PC-9 (cell line): Measurements from ENCODE around the gene SMIM36. TPM values are rescaled to one million over a fixed set of nuclear protein-coding genes. Genes with fewer than 3 reads are reported as not detected.

Experiments
- Bru-seq: library from RNA; stranded (reverse); fragments of 400-500 nt; gene quantifications from one replicate; lab custom pipeline; 2021; lab: Mats Ljungman, UMichigan
- BruChase-seq, 2 experiments: library from RNA; stranded (reverse); fragments of 400-500 nt; gene quantifications; one replicate each; lab custom pipeline; 2021; lab: Mats Ljungman, UMichigan
- BruUV-seq: library from RNA; stranded (reverse); fragments of 400-500 nt; replicated peaks from 2 replicates; lab custom pipeline; 2021; lab: Mats Ljungman, UMichigan
- CTCF ChIA-PET: fragments of 300-600 bp; sonication (Branson Sonifier 250); formaldehyde crosslinking; loops from one replicate; lab custom pipeline; 2022; ENCODE audit warnings: antibody characterized with exemption; lab: Charles Lee
- POLR2A ChIA-PET: fragments of 300-600 bp; sonication (Branson Sonifier 250); formaldehyde crosslinking; loops from one replicate; lab custom pipeline; 2022; ENCODE audit warnings: antibody characterized with exemption; ENCODE audit not compliant: unreplicated experiment; lab: Charles Lee
- DNase-seq, 2 experiments: peaks; one replicate each; pipeline versions ENCODE4 v3.0.0 to v3.0.0-alpha.2; 2015 to 2022; ENCODE audit warnings: mixed read lengths in 1 of 2
- H2AFZ ChIP-seq: fragments of 200-600 bp; sonication (generic); 2 replicates; pipeline ENCODE4 v1.8.1; 2017; ENCODE audit warnings: antibody characterized with exemption
- H3F3A ChIP-seq: fragments of 200-600 bp; sonication (generic); 2 replicates; pipeline ENCODE4 v1.8.1; 2017; ENCODE audit warnings: antibody characterized with exemption, mild to moderate bottlenecking, low read depth; ENCODE audit not compliant: insufficient read depth
- H3K27ac ChIP-seq: fragments of 200-600 bp; sonication (generic); 2 replicates; pipeline ENCODE4 v1.6.1; 2016; ENCODE audit warnings: mixed run types
- H3K27me3 ChIP-seq: fragments of 200-600 bp; sonication (generic); 2 replicates; pipeline ENCODE4 v1.6.1; 2016; ENCODE audit warnings: low read depth, mixed run types; ENCODE audit not compliant: insufficient read depth
- H3K36me3 ChIP-seq: fragments of 200-600 bp; sonication (generic); 2 replicates; pipeline ENCODE4 v1.6.1; 2016; ENCODE audit warnings: low read depth, mixed run types
- H3K4me1 ChIP-seq: fragments of 200-600 bp; sonication (generic); replicated peaks from 2 replicates; pipeline ENCODE4 v1.6.1; 2016; ENCODE audit warnings: mixed run types; ENCODE audit not compliant: insufficient read depth
- H3K4me2 ChIP-seq: fragments of 200-600 bp; sonication (generic); 2 replicates; pipeline ENCODE4 v1.6.1; 2017; ENCODE audit warnings: mixed run types
- H3K4me3 ChIP-seq: fragments of 200-600 bp; sonication (generic); 2 replicates; pipeline ENCODE4 v1.6.1; 2016; ENCODE audit warnings: mixed run types
- H3K79me2 ChIP-seq: fragments of 200-600 bp; sonication (generic); 2 replicates; pipeline ENCODE4 v1.6.1; 2017; ENCODE audit warnings: low read depth, mixed run types
- H3K9me2 ChIP-seq: fragments of 200-600 bp; sonication (generic); 2 replicates; pipeline ENCODE4 v1.8.1; 2017; ENCODE audit warnings: mild to moderate bottlenecking; ENCODE audit not compliant: insufficient read depth
- H3K9me3 ChIP-seq: fragments of 200-600 bp; sonication (generic); 2 replicates; pipeline ENCODE4 v1.8.1; 2016; ENCODE audit warnings: low read depth; ENCODE audit not compliant: insufficient read depth
- H4K20me1 ChIP-seq: fragments of 200-600 bp; sonication (generic); 2 replicates; pipeline ENCODE4 v1.8.1; 2017; ENCODE audit not compliant: insufficient read depth
- CTCF ChIP-seq: fragments of 200-600 bp; sonication (generic); conservative IDR thresholded peaks from 2 replicates; pipeline ENCODE4 v1.6.1; 2017; ENCODE audit warnings: mixed run types, antibody characterized with exemption, mild to moderate bottlenecking, moderate library complexity
- EZH2 ChIP-seq: fragments of 200-600 bp; sonication (generic); IDR thresholded peaks from 2 replicates; pipeline ENCODE4 v1.8.0; 2017; ENCODE audit warnings: antibody characterized with exemption, low read depth
- intact Hi-C: fragments of 100-400 bp; cut with micrococcal nuclease; formaldehyde crosslinking; loops from one replicate; pipeline ENCODE4 v1.10.0; 2022; ENCODE audit not compliant: unreplicated experiment
- long read RNA-seq: library from polyadenylated mRNA; stranded (forward); transcript quantifications from one replicate; pipeline ENCODE4 v2.0.0, GENCODE V29; 2022
- total RNA-seq: library from RNA; stranded (reverse); gene quantifications from 2 replicates; pipeline ENCODE4 v1.2.3, GENCODE V29; 2021

Gene SMIM36
- not detected in 2 replicates for total RNA-seq
- Bru-seq, nascent RNA: percentile 9 among the genes with signal in this experiment
- BruChase-seq, experiment 1, labeled RNA remaining after a 2-hour chase: percentile 10 among the genes with signal in this experiment
- percentile 3 among the genes with signal in this experiment for BruChase-seq, experiment 2, labeled RNA remaining after a 6-hour chase
- long read RNA-seq: 0 reads

DNA sequence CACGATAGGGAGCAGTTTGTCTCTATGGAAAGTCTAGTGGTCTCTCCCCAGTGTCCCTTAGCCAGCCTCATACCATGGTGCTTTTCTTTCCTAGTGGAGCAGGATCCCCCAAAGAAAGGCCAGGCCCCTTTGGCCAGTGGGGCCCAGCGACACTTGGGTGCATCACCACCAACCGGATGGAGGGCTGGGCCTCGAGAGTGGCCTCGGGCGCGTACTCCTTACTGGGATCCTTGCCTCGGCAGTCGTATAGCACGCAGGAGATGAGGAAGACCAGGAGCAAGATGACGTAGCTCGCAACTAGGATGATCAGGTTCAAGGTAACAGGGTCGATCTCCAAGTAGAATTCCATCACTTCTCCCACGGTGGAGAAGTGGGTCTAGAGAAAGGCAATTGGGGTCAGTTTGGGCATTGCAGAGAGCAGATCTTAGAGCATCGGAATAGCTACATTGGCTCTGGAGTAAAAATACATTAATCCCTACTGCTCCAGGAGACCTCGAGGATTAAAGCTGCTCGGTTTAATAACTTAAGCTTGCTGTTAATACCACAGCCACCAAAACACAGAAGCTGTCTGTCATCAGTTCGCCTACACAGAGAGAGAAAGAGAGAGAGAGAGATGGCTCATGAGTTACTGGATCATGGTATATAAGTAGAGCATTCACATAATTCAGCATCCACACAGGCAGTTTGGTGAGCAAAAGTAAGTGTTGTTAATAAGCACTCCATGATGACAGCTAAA is at the start of gene SMIM36:
Gene SMIM36, minus strand, starts transcription at position 467 of the 736 bp plus-strand sequence.
- DNase-seq: no peak
- no peak within 1 kb of the TSS for H3K27ac ChIP-seq
- no peaks in the 10 kb centered on the region for H3K9me2 ChIP-seq
- H3K4me2 ChIP-seq: no peak within 1 kb of the TSS
- H3K4me1 ChIP-seq: no peaks in the 10 kb centered on the region
- H3K36me3 ChIP-seq: no peaks in the 10 kb centered on the region
- H3K4me3 ChIP-seq: no peak within 1 kb of the TSS
- BruUV-seq: no TSS peak
- POLR2A ChIA-PET: no interaction called here
- intact Hi-C loops: no loop called here
- no peaks in the 10 kb centered on the region for H3F3A ChIP-seq
- no peaks in the 10 kb centered on the region for H3K27me3 ChIP-seq
- CTCF ChIA-PET: no interaction called here
- no peaks in the 10 kb centered on the region for H4K20me1 ChIP-seq
- no peak within 1 kb of the TSS for H2AFZ ChIP-seq
- no peaks in the 10 kb centered on the region for H3K79me2 ChIP-seq
- TF ChIP-seq CTCF: no peak
- no peak for TF ChIP-seq EZH2
- H3K9me3 ChIP-seq: 0 out of 2 replicates have a peak, but pooled peaks cover 5% of the 10 kb centered on the region

DNA sequence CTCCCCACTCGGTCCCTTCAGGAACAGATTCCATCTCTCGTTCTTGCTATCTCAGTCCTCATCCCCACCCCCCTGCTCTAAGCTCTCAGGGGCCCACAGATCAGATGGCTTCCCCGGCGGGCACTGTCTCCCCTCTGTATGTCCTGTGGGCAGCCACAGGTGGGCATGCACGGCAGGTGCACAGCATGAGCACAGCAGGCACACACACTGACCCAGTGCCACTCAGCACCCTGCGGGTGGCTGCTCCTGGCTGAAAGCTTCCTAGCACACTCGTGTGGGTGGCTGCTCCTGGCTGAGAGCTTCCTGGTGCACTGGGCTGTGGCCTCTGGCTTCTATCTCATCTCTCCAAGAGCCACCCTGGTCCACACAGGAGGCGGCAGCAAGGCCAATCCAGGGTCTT is 44.5 kb upstream of the SMIM36 start:
- Histone ChIP-seq H3F3A (no peaks in the 10 kb centered on the region), H3K79me2 (no peaks in the 10 kb centered on the region), H3K4me1 (no peaks in the 10 kb centered on the region), H3K27me3 (peaks cover 53% of the 10 kb centered on the region), H3K27ac (no peak overlapping the region), H3K9me3 (no peaks in the 10 kb centered on the region), H2AFZ (no peak overlapping the region), H3K9me2 (no peaks in the 10 kb centered on the region; the same call in 1 of the 2 replicates), H4K20me1 (no peaks in the 10 kb centered on the region), H3K4me2 (no peak overlapping the region), H3K4me3 (no peak overlapping the region), H3K36me3 (no peaks in the 10 kb centered on the region)
- no peak for DNase-seq
- ChIA-PET CTCF (no interaction called here), POLR2A (no interaction called here)
- BruUV-seq: no TSS peak
- no peak for TF ChIP-seq CTCF
- TF ChIP-seq EZH2: no peak
- intact Hi-C loops: no loop called here

GRCh38 chr17:55549140-55549539 is 37.9 kb upstream of the SMIM36 start:
- TF ChIP-seq CTCF: peak; percentile 53; the same call in 1 of the 2 replicates
- TF ChIP-seq EZH2: no peak
- Histone ChIP-seq H3K4me1 (no peaks in the 10 kb centered on the region), H2AFZ (no peak overlapping the region), H3K79me2 (no peaks in the 10 kb centered on the region), H3K4me2 (no peak overlapping the region), H3K27ac (no peak overlapping the region), H3K4me3 (no peak overlapping the region), H3K27me3 (peaks cover 54% of the 10 kb centered on the region), H3K9me3 (no peaks in the 10 kb centered on the region), H3K36me3 (no peaks in the 10 kb centered on the region), H3K9me2 (no peaks in the 10 kb centered on the region; the same call in 1 of the 2 replicates), H4K20me1 (no peaks in the 10 kb centered on the region), H3F3A (no peaks in the 10 kb centered on the region)
- no TSS peak for BruUV-seq
- intact Hi-C loops: no loop called here
- CTCF ChIA-PET: no interaction called here
- POLR2A ChIA-PET: no interaction called here
- no peak for DNase-seq
